T-helper 1 cell treated with Interleukin-12 subunit alpha and Interleukin-12 subunit beta and Interleukin-4 antibody, amounts not matched to agents 30 μg/mL and 1 μg/mL, for 36 hours (primary cell): ENCODE results near the gene DMD.

Experiments
- H3K27ac Mint-ChIP-seq: one replicate; pipeline ENCODE4 v1.8.0; 2021; ENCODE audit warnings: mild to moderate bottlenecking, mixed read lengths
- H3K27me3 Mint-ChIP-seq: one replicate; pipeline ENCODE4 v1.8.0; 2021; ENCODE audit warnings: low read depth, mixed read lengths
- H3K36me3 Mint-ChIP-seq: one replicate; pipeline ENCODE4 v1.8.0; 2021; ENCODE audit warnings: low read depth, mixed read lengths
- H3K4me1 Mint-ChIP-seq: one replicate; pipeline ENCODE4 v1.8.0; 2021; ENCODE audit warnings: low read depth, mixed read lengths
- H3K4me3 Mint-ChIP-seq: one replicate; pipeline ENCODE4 v1.8.0; 2021; ENCODE audit warnings: mild to moderate bottlenecking, moderate library complexity, mixed read lengths
- H3K9me3 Mint-ChIP-seq: one replicate; pipeline ENCODE4 v1.8.0; 2021; ENCODE audit warnings: mixed read lengths

Gene DMD

DNA sequence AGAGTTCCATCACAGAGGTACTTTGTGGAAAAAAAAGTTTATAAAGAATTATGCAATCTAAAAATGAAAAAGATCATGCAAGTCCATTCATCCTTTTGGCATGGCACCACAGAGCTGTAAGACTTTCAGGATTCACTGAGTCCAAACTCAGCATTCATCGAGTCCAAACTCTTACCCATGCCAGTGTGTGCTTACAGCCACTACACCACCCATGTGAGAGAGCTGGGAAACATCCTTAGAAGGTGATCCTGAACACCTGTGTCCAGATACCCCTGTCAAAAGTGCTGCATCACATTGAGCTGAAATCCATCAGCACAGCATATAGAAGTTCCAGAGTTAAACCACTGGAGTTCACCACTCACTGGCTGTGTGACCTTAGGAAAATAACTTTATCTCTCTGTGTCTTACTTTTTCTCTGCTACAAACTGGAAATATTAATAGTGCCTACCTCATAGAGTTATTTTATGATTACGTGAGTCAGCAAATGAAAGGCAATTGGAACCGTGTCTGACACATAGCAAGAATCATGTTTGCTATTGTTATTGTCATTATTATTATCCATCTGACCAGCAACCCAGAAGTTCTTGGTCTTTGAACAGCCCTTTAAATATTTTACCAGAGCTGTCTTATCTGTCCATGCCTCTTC is 2024.5 kb downstream of the DMD start:
- Mint-ChIP-seq H3K27me3 (no peaks in the 10 kb centered on the region), H3K27ac (no peak overlapping the region), H3K36me3 (peaks cover 10% of the 10 kb centered on the region), H3K4me1 (no peaks in the 10 kb centered on the region), H3K9me3 (peaks cover 4% of the 10 kb centered on the region), H3K4me3 (no peak overlapping the region)

DNA sequence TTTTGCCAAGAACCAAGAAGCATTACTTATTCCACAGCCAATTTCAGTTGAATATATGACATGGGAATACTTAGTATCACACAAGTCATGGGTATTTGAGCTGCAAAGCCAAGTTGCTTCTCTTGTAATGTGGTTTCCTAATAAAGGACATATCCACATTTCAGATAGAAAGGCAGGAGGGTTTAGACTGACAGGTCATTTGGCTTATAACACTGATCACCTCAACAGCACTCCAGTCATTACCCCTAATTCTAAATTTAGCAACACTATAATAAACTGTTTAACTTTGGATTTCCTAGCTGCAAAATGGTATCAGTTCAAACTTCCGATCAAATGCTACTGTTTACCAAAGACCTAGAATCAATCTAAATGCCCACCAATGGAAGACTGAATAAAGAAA is 2025.5 kb downstream of the DMD start:
- H3K27ac Mint-ChIP-seq = no peak overlapping the region
- H3K36me3 Mint-ChIP-seq = peaks cover 10% of the 10 kb centered on the region
- H3K4me1 Mint-ChIP-seq = no peaks in the 10 kb centered on the region
- no peaks in the 10 kb centered on the region for H3K27me3 Mint-ChIP-seq
- no peak overlapping the region for H3K4me3 Mint-ChIP-seq
- H3K9me3 Mint-ChIP-seq = peaks cover 4% of the 10 kb centered on the region

DNA sequence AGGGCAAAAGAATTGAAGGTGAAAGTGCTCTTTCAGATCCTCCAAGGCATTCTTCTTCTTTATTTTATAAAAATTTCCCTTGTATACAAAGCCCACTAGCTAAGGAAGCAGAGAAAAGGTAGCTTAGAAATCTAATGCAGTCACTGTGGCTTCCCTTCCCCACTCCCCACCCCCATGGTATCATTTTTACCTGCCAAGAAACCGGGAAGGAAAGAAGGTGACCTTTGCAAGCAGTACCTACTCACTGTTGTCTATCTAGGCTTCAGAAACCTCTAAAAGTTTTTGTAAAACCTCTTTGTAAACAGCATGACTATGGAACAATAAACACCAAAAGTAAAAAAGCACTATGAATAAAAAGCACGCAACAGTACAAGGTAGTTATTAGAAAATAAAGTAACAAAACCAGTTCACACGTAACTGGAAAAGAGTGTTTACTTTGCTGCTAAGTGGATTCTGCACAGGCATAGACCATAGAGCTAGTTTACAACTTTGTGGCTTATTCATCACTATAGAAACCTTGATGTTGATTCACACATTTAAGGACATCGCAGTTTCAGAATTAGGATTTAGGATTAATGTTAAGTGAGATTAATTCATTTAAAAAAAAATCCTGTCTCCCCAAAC is 2029.9 kb downstream of the DMD start:
- peaks cover 4% of the 10 kb centered on the region for H3K9me3 Mint-ChIP-seq
- no peak overlapping the region for H3K27ac Mint-ChIP-seq

DNA sequence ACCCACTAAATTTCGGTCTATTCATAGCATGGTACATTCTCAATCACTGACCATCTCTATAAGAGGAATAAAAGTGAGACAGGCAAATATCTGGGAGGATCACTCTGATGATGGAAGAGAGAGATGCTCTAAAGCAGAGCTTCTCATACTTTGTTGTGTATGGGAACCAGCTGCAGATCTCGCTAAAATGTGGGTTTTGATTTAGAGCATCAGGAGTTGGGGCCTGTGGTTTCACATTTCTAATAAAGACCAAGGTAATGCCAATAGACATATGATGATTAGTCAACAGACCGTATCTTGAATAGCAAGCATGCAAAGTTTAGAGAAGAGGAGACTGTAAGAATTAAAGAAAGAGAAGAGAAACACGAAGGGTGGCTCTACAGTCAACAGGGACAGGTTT is 2032.1 kb downstream of the DMD start:
- Mint-ChIP-seq H3K27ac (no peak overlapping the region), H3K9me3 (no peaks in the 10 kb centered on the region), H3K36me3 (peaks cover 18% of the 10 kb centered on the region), H3K4me3 (no peak overlapping the region), H3K4me1 (peaks cover 8% of the 10 kb centered on the region), H3K27me3 (no peaks in the 10 kb centered on the region)

More for the DNA sequence above, 2029.9 kb downstream of the DMD start:
- Mint-ChIP-seq H3K27me3 (no peaks in the 10 kb centered on the region), H3K4me3 (no peak overlapping the region), H3K36me3 (peaks cover 20% of the 10 kb centered on the region), H3K4me1 (peaks cover 8% of the 10 kb centered on the region)

DNA sequence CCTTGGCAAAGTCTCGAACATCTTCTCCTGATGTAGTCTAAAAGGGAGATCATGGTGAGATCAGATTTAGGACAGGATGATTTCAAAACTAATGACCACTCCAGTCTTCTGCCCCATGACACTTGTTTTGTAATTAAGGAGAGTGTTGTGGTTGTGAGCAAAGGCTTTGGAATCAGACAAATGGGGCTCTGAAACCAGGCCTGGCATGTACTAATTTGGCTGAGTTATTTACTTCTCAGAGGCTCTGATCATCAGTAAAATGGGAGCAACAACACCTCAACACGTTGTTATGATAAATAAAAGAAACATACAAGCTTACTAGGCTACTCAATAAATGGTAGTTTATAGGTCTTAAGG is 2032.6 kb downstream of the DMD start:
- Mint-ChIP-seq H3K27me3 (no peaks in the 10 kb centered on the region), H3K4me3 (no peak overlapping the region), H3K4me1 (peaks cover 8% of the 10 kb centered on the region), H3K27ac (no peak overlapping the region), H3K36me3 (peaks cover 16% of the 10 kb centered on the region), H3K9me3 (no peaks in the 10 kb centered on the region)

DNA sequence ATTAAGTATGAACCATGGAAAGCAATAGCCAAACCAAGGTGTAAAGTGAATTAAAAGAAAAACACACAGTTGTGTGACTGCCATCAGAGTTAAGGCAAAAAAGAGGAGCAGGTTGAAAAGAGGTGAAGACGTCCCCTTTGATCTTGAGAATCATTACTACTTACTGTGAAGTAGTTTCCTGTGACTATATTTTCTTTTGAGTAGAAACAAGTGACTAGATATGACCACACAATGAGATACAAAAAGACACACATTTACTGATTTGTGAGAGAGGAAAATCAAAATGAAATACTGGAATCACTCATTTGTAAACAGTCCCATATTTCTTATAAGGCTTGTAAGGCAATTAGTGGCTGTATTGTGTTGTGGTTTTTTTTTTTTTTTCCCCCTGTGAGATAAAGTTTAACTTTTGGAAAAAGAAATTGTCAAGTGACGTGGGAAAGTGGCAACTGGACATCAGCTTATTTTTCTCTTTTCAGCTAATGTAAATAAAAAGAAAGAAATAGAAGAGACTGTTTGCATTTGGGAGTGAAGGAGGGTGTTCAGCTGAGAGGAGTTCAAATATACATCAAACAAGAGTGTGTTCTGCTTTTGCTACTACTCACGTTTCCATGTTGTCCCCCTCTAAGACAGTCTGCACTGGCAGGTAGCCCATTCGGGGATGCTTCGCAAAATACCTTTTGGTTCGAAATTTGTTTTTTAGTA is 2033.1 kb downstream of the DMD start:
- Mint-ChIP-seq H3K36me3 (peaks cover 16% of the 10 kb centered on the region), H3K27me3 (no peaks in the 10 kb centered on the region), H3K27ac (peak overlapping the region; percentile 52), H3K9me3 (no peaks in the 10 kb centered on the region), H3K4me3 (no peak overlapping the region), H3K4me1 (peaks cover 8% of the 10 kb centered on the region)

DNA sequence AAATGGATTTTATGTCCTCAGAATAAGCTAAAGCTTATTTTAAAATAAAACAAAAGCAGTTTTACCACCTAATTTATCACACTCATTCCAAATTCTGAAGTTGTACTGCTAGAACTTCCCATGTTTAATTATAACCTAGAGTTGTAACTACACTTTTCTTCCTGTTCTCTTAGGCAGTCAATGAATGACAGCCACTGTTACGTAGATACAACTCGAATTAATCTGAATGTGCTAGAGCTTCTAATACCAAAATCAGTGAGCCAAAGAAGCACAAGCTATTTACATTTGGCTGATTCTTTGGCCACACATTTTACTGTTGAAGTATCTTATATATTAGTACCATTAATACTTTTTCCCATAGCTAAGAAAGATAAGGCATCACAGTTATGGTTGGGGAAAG is 2040.6 kb downstream of the DMD start:
- no peaks in the 10 kb centered on the region for H3K4me1 Mint-ChIP-seq
- H3K27ac Mint-ChIP-seq = no peak overlapping the region
- no peak overlapping the region for H3K4me3 Mint-ChIP-seq
- no peaks in the 10 kb centered on the region for H3K9me3 Mint-ChIP-seq
- peaks cover 6% of the 10 kb centered on the region for H3K27me3 Mint-ChIP-seq
- peaks cover 17% of the 10 kb centered on the region for H3K36me3 Mint-ChIP-seq

DNA sequence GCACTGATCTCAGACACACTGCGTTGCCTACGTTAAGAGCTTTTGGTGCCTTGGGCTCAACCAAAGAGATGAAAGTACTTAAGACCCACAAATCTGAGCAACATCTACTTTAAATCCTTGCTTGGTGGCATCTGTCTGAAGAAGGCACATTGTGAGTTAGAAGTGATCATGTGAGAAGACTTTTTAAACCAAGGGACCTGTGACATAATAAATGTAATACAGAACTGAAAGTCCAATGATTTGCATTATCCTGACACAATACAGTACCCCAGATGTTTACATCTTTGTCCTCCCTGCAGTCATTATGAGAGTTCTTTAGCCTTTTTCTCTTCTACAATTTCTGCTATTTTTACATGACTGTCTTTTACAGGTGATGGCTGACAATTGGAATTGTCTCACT is 2042.8 kb downstream of the DMD start:
- H3K4me1 Mint-ChIP-seq = no peaks in the 10 kb centered on the region
- H3K27ac Mint-ChIP-seq = no peak overlapping the region
- H3K9me3 Mint-ChIP-seq = peaks cover 5% of the 10 kb centered on the region
- H3K4me3 Mint-ChIP-seq = no peak overlapping the region
- peaks cover 6% of the 10 kb centered on the region for H3K27me3 Mint-ChIP-seq
- H3K36me3 Mint-ChIP-seq = peaks cover 27% of the 10 kb centered on the region

DNA sequence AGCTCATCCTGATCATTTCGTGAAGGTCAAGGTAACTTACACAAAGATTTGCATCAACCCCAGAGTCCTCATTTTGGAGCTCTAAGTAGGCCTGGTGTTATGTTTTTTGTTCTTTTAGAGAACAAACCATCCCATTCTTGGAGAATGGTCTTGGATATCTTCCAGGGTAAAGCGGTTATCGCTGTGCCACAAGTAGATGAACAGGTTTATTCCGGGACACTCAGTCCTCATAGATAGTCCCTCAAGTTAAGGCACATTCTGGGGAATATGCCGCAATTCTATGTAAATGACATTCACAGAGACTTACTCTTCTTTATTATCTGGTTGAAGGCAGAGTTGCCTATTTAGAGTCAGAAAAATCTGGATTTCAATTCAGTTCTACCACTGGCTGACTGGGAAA is 2044.5 kb downstream of the DMD start:
- Mint-ChIP-seq H3K4me3 (no peak overlapping the region), H3K9me3 (peaks cover 8% of the 10 kb centered on the region), H3K27me3 (peaks cover 6% of the 10 kb centered on the region), H3K4me1 (no peaks in the 10 kb centered on the region), H3K36me3 (peaks cover 29% of the 10 kb centered on the region), H3K27ac (no peak overlapping the region)

DNA sequence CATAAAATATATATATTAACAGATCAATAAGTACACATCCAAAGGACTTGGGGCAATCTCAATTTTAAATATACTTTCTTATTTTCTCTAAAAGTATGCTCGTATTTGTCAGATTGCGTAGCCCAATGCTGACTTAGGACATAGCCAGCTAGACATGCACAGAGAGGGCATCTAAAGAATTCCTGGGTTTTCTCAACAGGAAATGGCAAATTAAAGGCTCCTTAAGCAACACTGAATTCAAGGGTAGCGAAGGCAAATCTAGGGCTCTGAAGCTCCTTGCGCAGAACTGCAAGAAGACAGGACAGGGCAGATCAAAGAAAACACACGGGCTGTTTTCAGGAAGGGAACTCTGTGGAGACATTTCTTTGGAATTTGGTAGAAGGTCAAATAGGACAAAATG is 2044.9 kb downstream of the DMD start:
- Mint-ChIP-seq H3K4me3 (no peak overlapping the region), H3K27me3 (peaks cover 4% of the 10 kb centered on the region), H3K27ac (no peak overlapping the region), H3K36me3 (peaks cover 28% of the 10 kb centered on the region), H3K4me1 (no peaks in the 10 kb centered on the region), H3K9me3 (peaks cover 8% of the 10 kb centered on the region)

DNA sequence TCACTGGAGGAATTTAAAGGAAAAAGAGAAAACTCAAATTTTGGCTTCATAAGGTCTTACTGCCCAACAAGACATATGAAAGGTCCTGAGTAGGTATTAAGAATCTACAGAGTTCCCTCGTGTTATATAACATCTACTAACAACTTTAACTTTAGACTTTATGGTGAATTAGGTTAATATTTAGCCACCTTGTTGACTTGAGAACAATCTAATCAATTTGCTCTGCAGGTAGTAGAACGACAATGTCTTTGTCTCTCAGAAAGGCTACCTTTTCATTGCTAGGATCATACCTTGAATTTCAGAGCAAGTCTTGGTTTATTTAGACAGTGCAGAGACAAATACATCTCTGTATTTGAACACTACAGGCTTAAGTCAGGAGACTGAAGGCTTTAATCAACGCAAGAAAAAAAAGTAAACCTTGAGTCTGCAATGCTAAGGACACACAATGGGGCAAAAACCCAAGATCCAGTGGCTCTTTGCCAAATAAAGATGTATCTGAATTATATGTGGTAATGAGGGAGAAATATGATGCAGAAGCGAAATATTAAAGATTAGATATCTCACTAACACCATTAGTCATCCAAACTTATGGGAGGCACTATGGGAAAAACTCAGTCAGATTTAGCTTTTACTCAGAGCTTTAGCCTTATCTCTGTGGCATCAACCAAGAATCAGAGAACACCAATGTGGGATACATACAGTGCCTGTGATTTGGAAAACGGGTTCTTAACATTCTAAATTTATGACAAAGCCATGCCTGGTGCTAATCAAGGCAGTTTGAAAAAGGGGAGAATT is 2045.9 kb downstream of the DMD start:
- Mint-ChIP-seq H3K27ac (no peak overlapping the region), H3K4me1 (no peaks in the 10 kb centered on the region), H3K9me3 (peaks cover 8% of the 10 kb centered on the region), H3K36me3 (peaks cover 26% of the 10 kb centered on the region), H3K27me3 (no peaks in the 10 kb centered on the region), H3K4me3 (no peak overlapping the region)

DNA sequence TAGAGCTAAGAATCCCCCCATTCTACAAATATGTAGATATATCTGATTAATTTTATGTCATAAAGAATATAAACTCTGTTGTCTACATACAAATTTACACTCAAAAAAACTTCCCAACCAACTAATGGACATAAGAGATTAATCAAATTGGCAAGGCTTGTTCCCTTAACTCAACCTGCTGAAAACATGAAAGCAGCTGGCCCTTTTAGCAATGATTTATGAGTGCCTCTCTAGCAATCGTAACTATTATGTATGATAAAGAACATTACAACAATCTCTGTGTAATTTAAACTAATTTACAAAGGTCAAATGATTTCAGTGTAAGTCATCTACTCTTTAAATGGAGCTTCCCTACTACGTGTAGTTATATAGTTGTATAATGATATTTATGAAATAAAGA is 2056.4 kb downstream of the DMD start:
- peaks cover 1% of the 10 kb centered on the region for H3K4me1 Mint-ChIP-seq
- no peaks in the 10 kb centered on the region for H3K27me3 Mint-ChIP-seq
- no peaks in the 10 kb centered on the region for H3K9me3 Mint-ChIP-seq
- H3K27ac Mint-ChIP-seq = no peak overlapping the region
- peaks cover 10% of the 10 kb centered on the region for H3K36me3 Mint-ChIP-seq
- H3K4me3 Mint-ChIP-seq = no peak overlapping the region

DNA sequence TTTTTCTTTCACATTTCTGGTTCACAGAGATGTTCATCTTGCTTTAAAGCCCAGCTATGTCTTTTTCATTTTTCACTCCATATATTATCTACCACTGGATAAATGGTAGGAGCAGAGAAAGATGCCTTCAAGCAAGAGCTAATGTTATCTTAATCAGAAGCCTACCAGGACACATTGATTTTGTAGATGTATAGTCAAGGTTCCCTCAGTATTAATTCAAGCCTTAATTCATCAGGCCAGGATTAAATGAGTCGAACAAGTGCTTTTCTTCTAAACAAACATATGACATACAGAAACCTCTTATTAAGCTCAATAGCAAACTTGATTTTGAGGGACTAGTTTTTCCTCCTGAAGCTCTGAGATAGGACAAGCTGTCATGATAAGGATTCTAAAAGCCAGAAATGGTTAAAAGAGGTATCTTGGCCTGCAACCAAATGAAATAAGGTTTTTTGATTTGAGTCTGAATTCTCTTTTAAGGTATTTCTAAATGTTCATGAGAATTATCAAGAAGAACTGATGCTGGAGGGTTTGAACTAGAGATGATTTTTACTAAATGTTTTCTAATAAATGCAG is 2057.8 kb downstream of the DMD start:
- Mint-ChIP-seq H3K27me3 (peaks cover 7% of the 10 kb centered on the region), H3K4me1 (peaks cover 1% of the 10 kb centered on the region), H3K36me3 (peaks cover 15% of the 10 kb centered on the region), H3K9me3 (no peaks in the 10 kb centered on the region), H3K4me3 (no peak overlapping the region), H3K27ac (no peak overlapping the region)

DNA sequence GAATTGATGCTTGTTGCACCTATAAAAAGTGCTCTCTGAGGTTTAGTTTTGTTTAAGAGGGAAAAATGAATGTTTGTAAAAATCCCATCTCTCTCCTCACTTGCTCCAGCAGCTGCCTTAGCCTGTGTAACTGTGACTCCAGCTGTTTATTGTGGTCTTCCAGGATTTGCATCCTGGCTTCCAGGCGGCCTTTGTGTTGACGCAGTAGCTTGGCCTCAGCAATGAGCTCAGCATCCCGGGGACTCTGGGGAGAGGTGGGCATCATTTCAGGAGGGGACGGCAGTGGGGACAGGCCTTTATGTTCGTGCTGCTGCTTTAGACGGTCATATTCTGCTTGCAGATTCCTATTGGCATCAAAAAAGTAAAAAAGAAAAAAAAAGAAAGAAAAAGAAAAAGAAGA is 2064.2 kb downstream of the DMD start:
- Mint-ChIP-seq H3K4me3 (no peak overlapping the region), H3K36me3 (peaks cover 36% of the 10 kb centered on the region), H3K9me3 (peaks cover 4% of the 10 kb centered on the region), H3K27me3 (peaks cover 7% of the 10 kb centered on the region), H3K4me1 (peaks cover 5% of the 10 kb centered on the region), H3K27ac (no peak overlapping the region)
